HepG2 (cell line): ENCODE data around the gene BLMH. TPM values are rescaled to one million over a fixed set of nuclear protein-coding genes. Genes with fewer than 3 reads are reported as not detected.

Experiments
- ATAC-seq: fragments of 200-7000 bp; cut with Tn5 transposase; 3 replicates; pipeline ENCODE4 v1.9.1; 2020; ENCODE audit warnings: mild to moderate bottlenecking, moderate library complexity
- BruUV-seq: library from RNA; stranded (reverse); fragments of 400-500 nt; replicated peaks from 2 replicates; lab custom pipeline; 2021; lab: Mats Ljungman, UMichigan
- CTCF ChIA-PET: fragments of 300-600 bp; formaldehyde crosslinking; extraction: SDS; loops from one replicate; lab custom pipeline; 2021; ENCODE audit warnings: low total read pairs, inconsistent platforms, low intra/inter-chr PET ratio; lab: Yijun Ruan, JAX
- POLR2A ChIA-PET: fragments of 350-600 bp; sonication (Branson Sonifier 250); formaldehyde crosslinking; loops from one replicate; lab custom pipeline; 2020; ENCODE audit warnings: antibody characterized with exemption, inconsistent platforms; lab: Yijun Ruan, JAX
- DNase-seq: peaks from one replicate; pipeline ENCODE4 v3.0.0-alpha.2; 2015; ENCODE audit warnings: low spot score
- FAIRE-seq: peaks from 3 replicates; lab custom pipeline; 2011; peaks lifted over from hg19 to GRCh38; lab: Jason Lieb, UNC
- H2AFZ ChIP-seq: one replicate; pipeline ENCODE4 v1.6.1; 2011; ENCODE audit warnings: low read length, inconsistent platforms
- H3K27ac ChIP-seq: fragments of 300-600 bp; 3 replicates; pipeline ENCODE4 v1.8.0; 2011; ENCODE audit warnings: mixed run types, mild to moderate bottlenecking, mixed read lengths, low read length, inconsistent platforms; ENCODE audit not compliant: insufficient read depth; ENCODE audit errors: extremely low read length
- H3K27me3 ChIP-seq, 2 experiments: fragments of 200-600 bp in 1 of 2; 2 replicates in 1 of 2; 3 replicates in 1 of 2; pipeline versions ENCODE4 v1.6.0 to v1.8.0; 2011; ENCODE audit warnings: low read length in 2 of 2, mild to moderate bottlenecking in 2 of 2, moderate library complexity in 2 of 2, inconsistent platforms in 1 of 2; ENCODE audit not compliant: insufficient read depth in 2 of 2, control insufficient read depth in 1 of 2
- H3K36me3 ChIP-seq, 2 experiments: fragments of 200-600 bp in 1 of 2; replicated peaks in 1 of 2; 2 replicates in 1 of 2; 3 replicates in 1 of 2; pipeline versions ENCODE4 v1.5.1 to v1.8.0; 2011; ENCODE audit warnings: low read length in 2 of 2, inconsistent platforms in 1 of 2; ENCODE audit not compliant: insufficient read depth in 2 of 2, control insufficient read depth in 1 of 2
- H3K4me1 ChIP-seq: 2 replicates; pipeline ENCODE4 v1.5.1; 2012; ENCODE audit warnings: low read length, inconsistent platforms; ENCODE audit not compliant: insufficient read depth
- H3K4me2 ChIP-seq: 2 replicates; pipeline ENCODE4 v1.6.0; 2011; ENCODE audit warnings: low read depth, low read length, inconsistent platforms
- H3K4me3 ChIP-seq, 3 experiments: fragments of 200-600 bp in 1 of 3; sonication (generic), shearing (Covaris generic) in 1 of 3; replicated peaks in 1 of 3; 2 replicates each; pipeline ENCODE4 v1.5.1; 2011 to 2016; ENCODE audit warnings: low read length in 3 of 3, inconsistent platforms in 2 of 3, low read depth in 2 of 3, mild to moderate bottlenecking in 2 of 3, control low read depth in 1 of 3, mixed read lengths in 1 of 3; ENCODE audit not compliant: insufficient read depth in 1 of 3
- H3K79me2 ChIP-seq: one replicate; pipeline ENCODE4 v1.6.1; 2011; ENCODE audit warnings: low read length, inconsistent platforms; ENCODE audit not compliant: insufficient read depth
- H3K9ac ChIP-seq: 2 replicates; pipeline ENCODE4 v1.6.0; 2011; ENCODE audit warnings: mild to moderate bottlenecking, low read depth, low read length, inconsistent platforms; ENCODE audit not compliant: insufficient read depth
- H3K9me3 ChIP-seq: 2 replicates; pipeline ENCODE4 v1.5.1; 2012; ENCODE audit warnings: mild to moderate bottlenecking, low read length
- H4K20me1 ChIP-seq: 2 replicates; pipeline ENCODE4 v1.6.0; 2011; ENCODE audit warnings: inconsistent platforms, mild to moderate bottlenecking, low read length, moderate library complexity; ENCODE audit not compliant: insufficient read depth
- CEBPG ChIP-seq: IDR thresholded peaks from 2 replicates; pipeline ENCODE4 v1.6.1; 2016
- FOXM1 ChIP-seq: sonication (generic); formaldehyde crosslinking; IDR thresholded peaks from 2 replicates; pipeline ENCODE4 v1.5.0; 2020; ENCODE audit warnings: missing genetic modification reagents
- HNRNPLL ChIP-seq: fragments of 200-400 bp; formaldehyde crosslinking; IDR thresholded peaks from 2 replicates; pipeline ENCODE4 v1.6.1; 2017; ENCODE audit warnings: mild to moderate bottlenecking, low read depth, low read length; ENCODE audit not compliant: poor library complexity, severe bottlenecking
- KAT8 ChIP-seq: IDR thresholded peaks from 2 replicates; pipeline ENCODE4 v1.6.1; 2016; ENCODE audit warnings: missing genetic modification reagents, missing compliant biosample characterization
- NCOA2 ChIP-seq: sonication (generic); formaldehyde crosslinking; IDR thresholded peaks from 2 replicates; pipeline ENCODE4 v1.8.0; 2022; ENCODE audit warnings: inconsistent platforms
- SALL1 ChIP-seq: sonication (generic); formaldehyde crosslinking; IDR thresholded peaks from 2 replicates; pipeline ENCODE4 v1.8.0; 2022; ENCODE audit warnings: mild to moderate bottlenecking, missing genetic modification reagents
- SETDB1 ChIP-seq: sonication (generic); formaldehyde crosslinking; IDR thresholded peaks from 2 replicates; pipeline ENCODE4 v1.5.1; 2020; ENCODE audit warnings: missing genetic modification reagents, mild to moderate bottlenecking, borderline replicate concordance
- ZNF232 ChIP-seq: sonication (generic); formaldehyde crosslinking; IDR thresholded peaks from 2 replicates; pipeline ENCODE4 v1.4.0; 2020; ENCODE audit warnings: missing genetic modification reagents, borderline replicate concordance
- ZNF276 ChIP-seq: sonication (generic); formaldehyde crosslinking; IDR thresholded peaks from 2 replicates; pipeline ENCODE4 v1.4.0; 2020; ENCODE audit warnings: mild to moderate bottlenecking, low read depth, missing genetic modification reagents
- ZNF430 ChIP-seq: sonication (generic); formaldehyde crosslinking; IDR thresholded peaks from 2 replicates; pipeline ENCODE4 v1.9.0; 2021; ENCODE audit warnings: mild to moderate bottlenecking, missing genetic modification reagents
- ZNF776 ChIP-seq: sonication (generic); formaldehyde crosslinking; IDR thresholded peaks from 2 replicates; pipeline ENCODE4 v1.4.0; 2020; ENCODE audit warnings: mild to moderate bottlenecking, missing genetic modification reagents
- WGBS: methylation state at CpG from one replicate; pipeline ENCODE4 v1.1.6; 2017; ENCODE audit warnings: low lambda C conversion rate; 5-methylcytosine and 5-hydroxymethylcytosine counted together
- in situ Hi-C: cut with HindIII; loops from 2 replicates; pipeline ENCODE4 v1.10.0; 2017; ENCODE audit warnings: low pct_unique_long_range_greater_than_20kb; ENCODE audit not compliant: extremely low pct_ligation_motif_present
- intact Hi-C: fragments of 100-400 bp; cut with micrococcal nuclease; formaldehyde crosslinking; loops from one replicate; pipeline ENCODE4 v1.10.0; 2022; ENCODE audit not compliant: unreplicated experiment
- polyA plus RNA-seq, 8 experiments: library from polyadenylated mRNA; depleted of rRNA in 3 of 8; stranded (reverse) in 7 of 8; unstranded in 1 of 8; fragments of >200 nt; fragmentation: Illumina TruSeq in 4 of 8; extraction: Trizol in 4 of 8; gene quantifications; 2 replicates each; pipeline versions ENCODE4 v1.2.1 to v1.2.3, GENCODE V29; 2011 to 2016; ENCODE audit warnings: low read depth in 4 of 8, missing spikeins in 1 of 8, mixed read lengths in 1 of 8; ENCODE audit not compliant: insufficient read depth in 1 of 8
- total RNA-seq, 5 experiments: library from RNA; depleted of rRNA; stranded (reverse); fragments of >200 nt; fragmentation: Illumina TruSeq; extraction: Trizol; gene quantifications; 2 replicates each; pipeline ENCODE4 v1.2.3, GENCODE V29; 2016; ENCODE audit warnings: low read depth in 1 of 5
- TF ChIP-seq, protein P1 (sequence below): sonication (generic); formaldehyde crosslinking; IDR thresholded peaks from 2 replicates; pipeline ENCODE4 v1.4.0; 2020; ENCODE audit warnings: missing genetic modification reagents, borderline replicate concordance
- TF ChIP-seq, protein P2 (sequence below): sonication (generic); formaldehyde crosslinking; IDR thresholded peaks from 2 replicates; pipeline ENCODE4 v1.4.0; 2020; ENCODE audit warnings: missing genetic modification reagents
- TF ChIP-seq, protein P3 (sequence below): sonication (generic); formaldehyde crosslinking; IDR thresholded peaks from 2 replicates; pipeline ENCODE4 v1.5.1; 2020; ENCODE audit warnings: missing genetic modification reagents, mild to moderate bottlenecking, borderline replicate concordance

BLMH gene
- total and polyA plus RNA-seq, 2 of the 13 experiments (the other 11 are each of a cell fraction or from before 2014, with no cell fraction given), result 12.1 to 41.0 TPM

DNA sequence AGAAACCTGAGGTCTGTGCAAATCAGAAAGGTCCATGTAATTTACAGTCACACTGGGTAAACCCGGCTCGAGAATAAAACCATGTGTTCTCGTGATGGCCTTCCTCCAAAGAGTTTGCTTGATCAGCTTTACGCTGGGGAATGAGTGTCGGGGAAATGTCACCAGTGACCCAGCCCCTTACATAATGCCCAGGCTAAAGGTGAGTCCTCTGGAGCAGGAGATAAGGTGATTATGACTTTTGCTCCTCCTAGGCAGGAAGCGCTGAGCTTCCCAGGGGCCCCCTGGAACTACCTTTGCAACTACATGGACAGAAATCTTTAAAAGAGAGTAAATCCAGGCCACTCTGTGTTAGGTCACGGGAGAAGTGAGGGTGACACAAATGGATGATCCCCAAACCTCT, 71.9 kb downstream of the BLMH start:
- peak; percentile 20; the same call in 2 of the 3 replicates for ATAC-seq
- no TSS peak for BruUV-seq
- ChIA-PET CTCF (no interaction called here), POLR2A (interaction anchor here (1.1 kb wide), 1 partner anchor 13 kb away, joined by 3 read pairs; no protein-coding TSS in a partner anchor)
- Histone ChIP-seq H2AFZ (peak overlapping the region; percentile 42), H3K9me3 (no peaks in the 10 kb centered on the region), H3K27ac (peak overlapping the region; percentile 50), H3K4me3 (peak overlapping the region in 1 of 3 experiments; percentile 12; a peak in 1 of 6 replicates), H3K36me3 (peaks cover 0 to 2% of the 10 kb centered on the region in 2 experiments; a peak in 1 of 5 replicates), H3K27me3 (no peaks in the 10 kb centered on the region), H3K4me2 (peak overlapping the region; percentile 56), H3K4me1 (peaks cover 62% of the 10 kb centered on the region), H3K9ac (peak overlapping the region; percentile 49), H4K20me1 (no peaks in the 10 kb centered on the region), H3K79me2 (no peaks in the 10 kb centered on the region)
- peak; percentile 39 for FAIRE-seq
- 26% methylated on average over 7 of the region's 7 CpGs for WGBS
- in situ Hi-C loops (no loop called here), intact Hi-C loops (loop anchor here (10.0 kb wide), 1 partner anchor 45 kb away; no protein-coding TSS in a partner anchor)
- DNase-seq, result no peak
- no peak for TF ChIP-seq SETDB1
- no peak for TF ChIP-seq FOXM1 (CRISPR knock-in tag)
- TF ChIP-seq ZNF776 (CRISPR knock-in tag), result no peak
- TF ChIP-seq, protein P1, sequence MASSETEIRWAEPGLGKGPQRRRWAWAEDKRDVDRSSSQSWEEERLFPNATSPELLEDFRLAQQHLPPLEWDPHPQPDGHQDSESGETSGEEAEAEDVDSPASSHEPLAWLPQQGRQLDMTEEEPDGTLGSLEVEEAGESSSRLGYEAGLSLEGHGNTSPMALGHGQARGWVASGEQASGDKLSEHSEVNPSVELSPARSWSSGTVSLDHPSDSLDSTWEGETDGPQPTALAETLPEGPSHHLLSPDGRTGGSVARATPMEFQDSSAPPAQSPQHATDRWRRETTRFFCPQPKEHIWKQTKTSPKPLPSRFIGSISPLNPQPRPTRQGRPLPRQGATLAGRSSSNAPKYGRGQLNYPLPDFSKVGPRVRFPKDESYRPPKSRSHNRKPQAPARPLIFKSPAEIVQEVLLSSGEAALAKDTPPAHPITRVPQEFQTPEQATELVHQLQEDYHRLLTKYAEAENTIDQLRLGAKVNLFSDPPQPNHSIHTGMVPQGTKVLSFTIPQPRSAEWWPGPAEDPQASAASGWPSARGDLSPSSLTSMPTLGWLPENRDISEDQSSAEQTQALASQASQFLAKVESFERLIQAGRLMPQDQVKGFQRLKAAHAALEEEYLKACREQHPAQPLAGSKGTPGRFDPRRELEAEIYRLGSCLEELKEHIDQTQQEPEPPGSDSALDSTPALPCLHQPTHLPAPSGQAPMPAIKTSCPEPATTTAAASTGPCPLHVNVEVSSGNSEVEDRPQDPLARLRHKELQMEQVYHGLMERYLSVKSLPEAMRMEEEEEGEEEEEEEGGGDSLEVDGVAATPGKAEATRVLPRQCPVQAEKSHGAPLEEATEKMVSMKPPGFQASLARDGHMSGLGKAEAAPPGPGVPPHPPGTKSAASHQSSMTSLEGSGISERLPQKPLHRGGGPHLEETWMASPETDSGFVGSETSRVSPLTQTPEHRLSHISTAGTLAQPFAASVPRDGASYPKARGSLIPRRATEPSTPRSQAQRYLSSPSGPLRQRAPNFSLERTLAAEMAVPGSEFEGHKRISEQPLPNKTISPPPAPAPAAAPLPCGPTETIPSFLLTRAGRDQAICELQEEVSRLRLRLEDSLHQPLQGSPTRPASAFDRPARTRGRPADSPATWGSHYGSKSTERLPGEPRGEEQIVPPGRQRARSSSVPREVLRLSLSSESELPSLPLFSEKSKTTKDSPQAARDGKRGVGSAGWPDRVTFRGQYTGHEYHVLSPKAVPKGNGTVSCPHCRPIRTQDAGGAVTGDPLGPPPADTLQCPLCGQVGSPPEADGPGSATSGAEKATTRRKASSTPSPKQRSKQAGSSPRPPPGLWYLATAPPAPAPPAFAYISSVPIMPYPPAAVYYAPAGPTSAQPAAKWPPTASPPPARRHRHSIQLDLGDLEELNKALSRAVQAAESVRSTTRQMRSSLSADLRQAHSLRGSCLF (CRISPR knock-in tag), result no peak
- TF ChIP-seq NCOA2 (CRISPR knock-in tag), result no peak
- TF ChIP-seq HNRNPLL, result no peak
- no peak for TF ChIP-seq ZNF276 (CRISPR knock-in tag)
- TF ChIP-seq, protein P2, sequence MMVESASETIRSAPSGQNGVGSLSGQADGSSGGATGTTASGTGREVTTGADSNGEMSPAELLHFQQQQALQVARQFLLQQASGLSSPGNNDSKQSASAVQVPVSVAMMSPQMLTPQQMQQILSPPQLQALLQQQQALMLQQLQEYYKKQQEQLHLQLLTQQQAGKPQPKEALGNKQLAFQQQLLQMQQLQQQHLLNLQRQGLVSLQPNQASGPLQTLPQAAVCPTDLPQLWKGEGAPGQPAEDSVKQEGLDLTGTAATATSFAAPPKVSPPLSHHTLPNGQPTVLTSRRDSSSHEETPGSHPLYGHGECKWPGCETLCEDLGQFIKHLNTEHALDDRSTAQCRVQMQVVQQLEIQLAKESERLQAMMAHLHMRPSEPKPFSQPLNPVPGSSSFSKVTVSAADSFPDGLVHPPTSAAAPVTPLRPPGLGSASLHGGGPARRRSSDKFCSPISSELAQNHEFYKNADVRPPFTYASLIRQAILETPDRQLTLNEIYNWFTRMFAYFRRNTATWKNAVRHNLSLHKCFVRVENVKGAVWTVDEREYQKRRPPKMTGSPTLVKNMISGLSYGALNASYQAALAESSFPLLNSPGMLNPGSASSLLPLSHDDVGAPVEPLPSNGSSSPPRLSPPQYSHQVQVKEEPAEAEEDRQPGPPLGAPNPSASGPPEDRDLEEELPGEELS (CRISPR knock-in tag), result 0 out of 2 replicates have a peak, but pooled peaks have one; percentile 35
- peak; percentile 68; the same call in 1 of the 2 replicates for TF ChIP-seq SALL1 (CRISPR knock-in tag)
- TF ChIP-seq, protein P3, sequence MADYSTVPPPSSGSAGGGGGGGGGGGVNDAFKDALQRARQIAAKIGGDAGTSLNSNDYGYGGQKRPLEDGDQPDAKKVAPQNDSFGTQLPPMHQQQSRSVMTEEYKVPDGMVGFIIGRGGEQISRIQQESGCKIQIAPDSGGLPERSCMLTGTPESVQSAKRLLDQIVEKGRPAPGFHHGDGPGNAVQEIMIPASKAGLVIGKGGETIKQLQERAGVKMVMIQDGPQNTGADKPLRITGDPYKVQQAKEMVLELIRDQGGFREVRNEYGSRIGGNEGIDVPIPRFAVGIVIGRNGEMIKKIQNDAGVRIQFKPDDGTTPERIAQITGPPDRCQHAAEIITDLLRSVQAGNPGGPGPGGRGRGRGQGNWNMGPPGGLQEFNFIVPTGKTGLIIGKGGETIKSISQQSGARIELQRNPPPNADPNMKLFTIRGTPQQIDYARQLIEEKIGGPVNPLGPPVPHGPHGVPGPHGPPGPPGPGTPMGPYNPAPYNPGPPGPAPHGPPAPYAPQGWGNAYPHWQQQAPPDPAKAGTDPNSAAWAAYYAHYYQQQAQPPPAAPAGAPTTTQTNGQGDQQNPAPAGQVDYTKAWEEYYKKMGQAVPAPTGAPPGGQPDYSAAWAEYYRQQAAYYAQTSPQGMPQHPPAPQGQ (CRISPR knock-in tag), result no peak
- TF ChIP-seq CEBPG, result peak; percentile 34; the same call in 1 of the 2 replicates
- no peak for TF ChIP-seq ZNF232 (CRISPR knock-in tag)
- 0 out of 2 replicates have a peak, but pooled peaks have one; percentile 18 for TF ChIP-seq KAT8 (CRISPR knock-in tag)
- no peak for TF ChIP-seq ZNF430 (CRISPR knock-in tag)
